ENCODE measurements around the gene GRHL1.

- TF ChIP-seq CTCF (IDR thresholded peaks at IDR 0.05; ENCODE audit: borderline replicate concordance, extremely low read depth, low read length, poor library complexity, severe bottlenecking) = no peak
- TF ChIP-seq EZH2 (IDR thresholded peaks at IDR 0.05; ENCODE audit: borderline replicate concordance, low read depth, low read length, severe bottlenecking) = no peak
These were observed 54.2 kb downstream of the GRHL1 start for GRCh38 chr2:10005461-10006235.

Data from DND-41 (cell line).